ENCODE measurements around the gene CHAF1A.

Gene CHAF1A

DNA sequence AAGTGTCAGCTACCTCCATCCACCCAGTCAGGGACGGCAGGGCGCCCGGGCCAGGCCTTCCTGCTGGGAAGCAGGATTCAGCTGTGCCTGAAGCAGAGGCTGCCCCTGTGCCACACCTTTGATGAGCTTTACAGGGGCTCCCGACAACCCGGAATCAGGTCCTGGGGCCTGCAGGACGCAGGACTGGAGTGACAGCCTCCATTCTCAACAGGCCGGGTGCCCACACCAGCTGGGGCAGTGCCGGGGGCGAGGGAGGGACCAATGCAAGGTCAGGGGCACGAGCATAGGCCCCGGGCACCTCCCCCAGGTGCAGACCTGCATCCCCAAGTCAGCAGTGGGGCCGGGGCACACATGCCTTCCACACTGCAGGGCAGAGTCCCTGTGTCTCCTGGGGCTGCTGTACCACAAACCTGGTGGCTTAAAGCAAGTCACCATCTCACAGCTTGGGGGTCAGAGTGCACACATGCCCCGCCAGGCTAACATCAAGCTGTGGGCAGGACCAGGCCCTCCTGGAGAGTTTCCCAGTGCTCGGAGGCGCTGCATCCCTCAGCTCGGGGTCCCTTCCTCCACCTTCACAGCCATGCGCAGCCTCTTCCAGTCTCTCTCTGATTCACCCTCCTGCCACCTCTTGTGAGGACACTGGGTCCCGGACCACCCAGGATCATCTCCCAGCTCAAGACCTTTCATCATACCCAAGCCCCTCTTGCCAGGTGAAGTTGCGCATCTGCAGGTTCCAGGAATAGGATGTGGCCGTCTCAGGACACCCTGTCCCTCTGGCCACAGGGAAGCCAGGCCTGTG is 41.7 kb downstream of the CHAF1A start:
- DNase-seq = no peak

DNA sequence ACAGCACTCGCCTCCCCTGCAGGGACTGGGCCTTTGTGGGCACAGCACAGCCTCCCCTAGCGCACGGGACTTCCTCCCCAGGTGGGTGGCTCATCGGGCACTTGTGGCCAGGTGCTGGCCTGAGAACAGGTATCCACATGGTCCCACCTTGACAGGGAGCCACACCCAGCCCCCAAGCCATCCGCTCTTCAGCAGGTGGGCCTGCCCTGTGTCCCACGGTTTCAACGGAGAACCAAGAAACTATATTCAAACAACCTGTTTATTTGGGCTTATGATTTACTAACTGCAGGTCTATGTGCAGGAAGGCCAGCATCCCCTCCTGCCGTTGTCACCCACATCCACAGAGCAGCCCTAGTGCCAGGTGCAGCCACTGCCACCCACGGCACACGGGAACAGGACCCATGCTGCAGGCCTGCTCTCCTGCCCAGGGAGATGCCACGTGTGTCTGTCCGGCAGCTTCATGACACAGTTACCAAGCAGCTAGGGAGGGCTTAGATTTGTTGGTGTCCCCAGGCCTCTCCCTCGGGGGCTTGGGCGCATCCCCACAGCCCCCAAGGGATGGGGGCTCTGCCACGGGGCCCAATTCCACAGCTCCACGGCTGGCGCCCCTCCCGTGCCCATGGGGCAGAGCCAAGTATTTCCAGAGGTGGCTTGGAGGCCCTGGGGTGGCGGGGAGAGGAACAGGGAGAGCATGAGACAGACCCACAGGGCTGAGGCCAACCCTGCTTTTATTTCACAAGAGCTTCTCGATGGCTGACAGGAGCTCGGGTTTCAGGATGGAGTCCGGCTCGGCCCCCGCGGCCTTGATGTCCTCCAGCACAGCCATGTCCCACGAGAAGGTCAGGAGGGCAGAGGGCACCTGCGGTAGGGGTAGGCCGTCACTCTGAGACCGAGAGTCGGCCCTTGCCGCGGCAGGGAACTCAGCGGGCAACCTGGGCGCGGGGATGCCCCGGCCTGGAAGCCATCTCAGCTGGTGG is 42.6 kb downstream of the CHAF1A start:
- no peak for DNase-seq

DNA sequence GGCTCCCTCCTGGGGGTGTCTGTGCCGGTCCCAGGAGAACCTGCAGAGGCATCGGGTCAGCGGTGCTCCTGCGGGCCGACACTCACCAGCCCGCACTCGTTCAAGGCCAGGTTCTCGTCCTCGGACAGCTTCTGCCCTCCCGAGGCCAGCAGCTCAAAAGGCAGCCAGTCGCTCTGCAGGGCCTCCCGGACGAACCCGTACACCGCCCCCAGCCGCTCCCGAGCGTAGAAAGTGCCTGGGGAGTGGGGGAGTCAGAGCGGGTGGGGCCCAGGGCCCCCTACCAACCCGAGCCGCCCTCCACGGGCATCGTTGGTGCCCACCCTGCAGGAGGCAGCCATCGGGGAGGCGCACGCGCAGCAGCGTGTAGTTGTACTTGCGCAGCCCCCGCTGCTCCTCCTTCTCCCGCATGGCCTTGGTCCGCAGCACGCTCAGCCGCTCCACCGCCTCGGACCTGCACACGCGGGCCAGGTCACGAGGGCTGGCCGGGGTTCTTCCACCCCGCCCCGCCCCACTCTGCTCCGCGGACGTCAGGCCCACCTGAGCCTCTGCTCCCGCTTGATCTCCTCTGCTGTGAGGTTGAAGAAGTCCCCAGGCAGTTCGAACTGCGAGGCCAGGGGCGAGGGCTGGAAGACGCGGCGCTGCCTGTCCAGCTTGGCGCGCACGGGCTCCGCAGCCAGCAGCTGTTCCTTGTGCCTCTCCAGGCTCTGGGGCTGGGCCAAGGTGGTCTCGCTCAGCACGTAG is 43.7 kb downstream of the CHAF1A start:
- DNase-seq = no peak

DNA sequence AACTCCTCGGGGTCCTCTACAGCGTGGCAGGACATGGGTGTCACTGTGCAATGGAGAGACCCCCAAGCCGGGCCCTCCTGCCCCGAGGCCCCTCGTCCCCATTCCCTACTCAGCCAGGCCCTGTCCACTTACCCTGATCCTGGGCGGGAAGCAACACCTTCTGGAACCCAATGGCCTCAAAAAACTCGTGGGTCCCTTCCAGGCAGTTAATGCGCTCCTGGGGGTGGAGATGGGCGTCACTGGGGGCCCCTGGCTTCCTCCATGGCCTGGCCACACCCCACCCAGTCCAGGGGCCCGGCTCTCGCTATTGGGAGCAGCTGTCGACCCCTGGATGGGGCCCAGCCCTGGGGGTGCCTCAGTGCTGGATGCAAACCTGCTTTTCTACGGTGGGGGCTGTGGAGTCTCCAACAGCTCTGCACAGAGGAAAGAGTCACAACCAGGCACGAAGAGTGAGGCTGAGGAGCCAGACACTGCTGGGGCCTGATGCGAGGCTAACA is 44.3 kb downstream of the CHAF1A start:
- DNase-seq = no peak

DNA sequence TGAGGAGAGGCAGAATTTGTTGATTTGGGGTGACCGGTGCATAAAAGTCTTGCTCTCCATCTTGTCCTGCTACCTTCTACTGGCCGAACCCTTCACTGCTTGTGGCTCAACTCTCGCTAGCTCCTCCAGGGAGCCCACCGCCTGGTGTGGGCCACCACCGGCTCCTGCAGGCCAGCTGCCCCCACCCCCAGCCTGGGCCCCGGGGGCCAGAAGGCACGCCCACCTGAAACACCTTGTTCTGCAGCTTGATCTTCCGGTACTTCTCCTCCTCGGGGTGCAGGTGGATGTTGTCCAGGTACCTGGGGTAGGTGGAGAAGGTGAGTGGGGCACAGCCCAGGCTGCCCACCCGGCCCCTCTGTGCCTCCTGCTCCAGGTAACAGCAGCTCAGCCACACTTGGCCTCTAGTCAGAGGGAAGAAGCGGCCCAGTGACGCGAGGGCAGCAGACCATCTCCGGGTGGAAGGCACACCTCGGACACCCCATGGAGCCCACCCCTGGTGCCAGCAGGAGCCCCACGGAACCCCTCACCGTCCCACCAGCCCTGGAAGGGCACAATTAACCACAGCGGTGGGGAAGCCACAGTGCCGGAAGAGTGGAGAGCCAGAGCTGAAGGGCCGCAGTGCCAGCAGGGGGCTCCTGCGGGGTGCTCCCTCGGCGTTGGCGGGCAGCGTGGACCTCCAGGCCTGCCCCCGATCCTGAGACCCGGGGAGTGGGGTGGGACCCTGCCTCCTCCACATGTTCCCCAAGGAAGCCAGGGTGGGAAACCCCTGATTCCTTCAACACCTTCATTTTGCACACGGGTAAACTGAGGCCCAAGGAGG is 45.1 kb downstream of the CHAF1A start:
- no peak for DNase-seq

DNA sequence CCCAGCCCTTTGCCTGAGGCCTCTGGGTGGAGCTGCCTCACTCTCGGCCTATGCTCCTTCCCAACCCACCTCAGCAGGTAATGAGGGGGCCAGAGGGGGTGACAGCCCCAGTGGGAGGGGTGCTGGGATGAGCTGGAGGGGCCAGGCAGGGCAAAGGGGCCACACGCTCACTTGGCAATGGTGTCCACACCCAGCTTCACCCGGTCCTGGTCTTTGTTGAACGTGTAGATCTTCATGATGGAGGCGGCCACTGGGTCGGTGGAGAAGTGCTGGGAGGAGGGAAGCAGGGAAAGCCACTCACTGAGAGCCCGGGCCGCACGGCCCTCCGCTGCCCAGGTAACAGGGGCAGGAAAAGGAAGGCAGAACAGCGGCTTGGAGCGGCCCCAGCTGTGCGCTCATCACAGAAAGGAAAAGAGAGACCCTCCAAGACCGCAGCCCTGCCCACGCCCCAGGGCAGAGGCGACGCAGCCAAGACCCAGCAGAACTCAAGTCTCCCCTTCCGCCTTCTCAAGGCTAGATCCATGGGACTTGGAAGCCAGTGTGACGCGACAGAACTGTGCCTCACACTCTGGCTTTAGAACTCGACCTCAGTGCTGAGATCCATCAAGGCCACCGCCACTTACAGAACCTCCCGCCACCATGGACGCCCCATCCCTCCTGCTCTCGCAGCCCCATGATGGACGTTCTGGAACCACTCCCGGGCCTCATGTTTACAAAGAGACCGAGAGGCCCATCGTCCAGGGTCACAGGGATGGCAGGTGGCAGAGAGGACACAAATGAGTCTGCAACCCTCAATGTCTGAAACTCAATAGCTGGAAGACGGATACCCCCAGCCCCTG is 45.9 kb downstream of the CHAF1A start:
- no peak for DNase-seq

DNA sequence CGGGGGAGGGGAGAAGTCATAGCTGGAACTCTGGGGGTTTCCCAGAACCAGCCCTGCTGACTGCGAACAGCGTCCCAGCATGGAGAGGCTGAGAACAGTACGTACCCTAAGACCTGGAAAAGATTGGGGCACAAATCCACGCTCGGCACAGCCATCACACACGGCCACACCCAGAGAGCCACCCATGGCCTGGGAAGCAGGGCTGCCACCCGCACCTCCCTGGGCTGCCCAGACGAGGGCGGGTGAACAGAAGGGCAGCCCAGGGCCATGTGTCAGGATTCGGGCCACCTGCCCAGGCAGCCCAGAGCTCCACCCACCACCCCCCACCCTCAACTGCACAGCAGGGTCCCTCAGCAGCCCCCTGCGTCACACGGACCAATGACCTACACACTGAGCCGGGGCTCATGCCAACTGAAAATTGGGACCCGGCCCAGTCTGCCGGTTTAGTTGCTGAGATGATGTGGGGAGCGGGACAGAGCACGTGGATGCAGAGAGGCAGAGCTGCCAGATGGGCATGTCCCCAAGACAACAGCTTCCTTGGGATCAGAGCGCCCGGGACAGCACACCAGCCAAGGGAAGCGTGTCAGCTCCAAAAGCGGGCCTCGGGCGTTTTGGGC is 46.7 kb downstream of the CHAF1A start:
- DNase-seq = no peak

DNA sequence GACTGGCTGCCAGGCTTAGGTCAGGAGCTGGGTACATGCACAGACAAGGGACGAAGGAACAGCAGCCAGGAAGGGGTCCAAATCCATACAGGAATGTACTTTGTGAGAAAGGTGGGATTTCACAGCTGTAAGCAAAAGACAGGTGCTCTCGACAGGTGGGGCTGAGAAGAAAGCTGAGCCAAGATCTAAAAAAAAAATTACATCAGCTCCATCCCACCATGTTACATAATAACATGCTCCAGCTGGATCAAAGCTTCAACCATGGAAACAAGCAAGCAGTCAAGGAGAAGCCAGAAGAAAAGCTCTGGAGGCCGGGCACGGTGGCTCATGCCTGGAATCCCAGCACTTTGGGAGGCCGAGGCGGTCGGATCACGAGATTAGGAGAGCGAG is 47.2 kb downstream of the CHAF1A start:
- DNase-seq = no peak

DNA sequence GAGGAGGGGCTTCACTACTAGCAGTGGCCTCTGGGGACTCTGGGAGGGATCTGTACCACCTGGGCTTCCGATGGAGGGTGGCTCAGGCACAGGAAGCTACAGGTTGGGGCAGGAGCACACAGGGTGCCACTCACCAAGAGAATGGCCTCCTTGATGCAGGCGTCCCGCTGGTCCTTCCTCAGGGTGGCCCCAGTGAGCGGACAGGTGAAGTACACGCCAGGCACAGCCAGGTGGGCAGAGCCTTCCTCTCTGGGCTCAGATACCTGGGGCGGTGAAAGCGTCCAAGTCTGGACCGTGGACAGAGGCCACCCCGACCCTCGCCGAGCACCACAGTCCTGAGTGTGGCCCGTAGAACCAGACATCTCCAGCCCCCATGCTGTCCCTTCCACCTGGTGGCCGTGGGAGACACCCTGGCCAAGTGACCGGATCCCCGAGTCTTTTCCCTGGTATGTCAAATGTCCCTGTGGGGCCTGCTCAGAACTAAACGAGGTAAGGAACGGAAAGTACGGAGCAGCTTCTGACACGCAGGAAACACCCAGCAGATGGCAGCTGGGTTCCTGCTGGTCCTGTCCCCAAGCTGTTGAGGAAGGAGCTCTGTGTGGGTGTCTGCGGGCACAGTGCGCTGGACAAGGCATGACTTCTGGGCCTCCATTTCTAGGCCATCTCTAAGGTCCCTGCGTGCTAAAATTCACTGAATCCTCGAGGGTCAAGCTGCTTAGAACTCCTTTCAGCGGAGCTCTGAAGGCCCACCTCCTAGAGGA is 50.0 kb downstream of the CHAF1A start:
- no peak for DNase-seq

DNA sequence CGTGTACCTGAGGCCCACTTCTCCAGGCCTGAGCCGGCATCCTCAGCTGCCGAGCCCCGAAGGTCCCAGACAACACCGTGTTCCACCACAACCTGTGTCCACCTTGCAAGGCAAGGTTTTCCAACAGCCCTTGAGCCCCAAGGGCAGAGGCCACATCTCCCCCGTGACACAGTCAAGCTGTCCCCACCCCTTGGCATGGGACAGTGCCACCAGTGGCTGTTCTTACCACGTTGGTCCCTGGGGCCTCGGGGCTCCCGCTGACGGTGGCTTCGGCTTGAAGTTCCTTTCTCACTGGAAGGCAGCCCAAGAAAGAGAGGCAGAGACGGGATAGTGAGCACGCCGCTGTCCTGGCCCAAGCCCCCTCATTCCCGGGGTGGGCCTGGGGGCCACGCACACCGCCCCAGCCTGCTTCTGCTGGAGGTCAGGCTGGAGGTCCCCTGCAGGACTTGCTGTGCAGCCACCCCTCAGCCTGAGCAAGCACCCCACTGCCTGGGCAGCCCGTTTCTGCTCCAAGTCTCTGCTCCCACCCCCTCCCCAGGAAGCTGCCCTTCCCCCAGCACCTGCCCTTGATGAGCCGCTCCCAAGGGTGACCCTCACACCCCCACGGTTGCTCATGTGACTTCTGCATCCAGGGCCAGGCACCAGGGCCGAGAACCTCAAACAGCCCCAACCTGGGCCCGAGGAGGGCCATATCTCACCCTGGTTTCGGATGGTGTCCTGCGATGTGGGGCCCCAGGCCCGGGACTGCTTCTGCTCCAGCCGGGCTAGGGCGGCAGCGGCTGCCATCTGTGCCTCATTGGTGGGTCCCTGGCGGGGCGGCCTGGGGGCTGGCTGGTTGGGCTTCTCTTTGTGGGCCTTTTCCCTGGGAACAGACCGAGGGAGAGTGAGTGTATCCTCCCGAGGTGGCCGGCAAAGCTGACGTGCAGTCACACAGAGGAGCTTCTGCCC is 51.1 kb downstream of the CHAF1A start:
- no peak for DNase-seq

DNA sequence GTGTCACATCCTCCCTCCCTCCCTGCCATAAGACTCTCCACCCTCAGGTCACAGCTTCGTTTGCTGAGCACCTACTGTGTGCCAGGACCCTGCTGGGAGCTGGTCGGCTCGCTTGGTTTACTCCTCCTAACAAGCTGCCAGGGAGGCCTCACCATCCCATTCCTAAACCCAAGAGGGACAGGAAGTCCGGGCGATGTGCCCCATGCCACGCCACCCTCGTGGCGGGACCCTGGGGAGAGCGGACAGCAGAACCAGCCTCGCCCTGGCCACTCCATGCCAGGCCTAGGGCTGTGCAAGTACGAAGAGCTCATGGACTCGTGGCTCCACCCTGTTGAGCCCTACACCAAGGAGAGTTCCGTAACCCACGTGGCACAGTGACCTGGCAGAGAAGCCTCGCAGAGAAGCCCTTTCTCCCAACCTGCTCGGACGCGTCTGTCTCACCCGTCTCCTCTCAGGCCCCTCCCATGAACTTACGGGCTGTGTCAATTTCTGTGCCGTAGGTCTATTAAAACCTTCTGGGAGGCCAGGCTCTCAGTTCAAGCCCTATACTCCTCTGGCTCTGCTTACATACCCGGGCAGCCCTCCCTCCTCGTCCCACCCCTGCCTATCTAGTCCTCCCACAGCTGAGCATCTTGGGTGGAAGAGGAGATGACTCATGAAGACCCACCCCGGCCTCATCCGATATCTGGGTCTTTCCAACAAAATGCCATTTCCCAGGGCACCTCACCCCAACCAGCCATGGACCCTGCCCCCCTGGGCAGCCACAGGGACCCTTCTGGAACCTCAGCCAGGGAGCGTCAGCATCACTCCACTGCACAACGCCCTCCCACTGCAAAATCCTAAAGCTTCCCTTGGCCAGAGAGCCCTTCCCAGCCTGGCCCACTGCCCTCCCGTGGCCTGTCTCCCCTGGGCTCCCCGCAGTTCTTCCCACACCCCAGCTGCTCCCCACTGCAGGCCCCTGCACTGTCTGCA is 52.6 kb downstream of the CHAF1A start:
- DNase-seq = peak; percentile 57

DNA sequence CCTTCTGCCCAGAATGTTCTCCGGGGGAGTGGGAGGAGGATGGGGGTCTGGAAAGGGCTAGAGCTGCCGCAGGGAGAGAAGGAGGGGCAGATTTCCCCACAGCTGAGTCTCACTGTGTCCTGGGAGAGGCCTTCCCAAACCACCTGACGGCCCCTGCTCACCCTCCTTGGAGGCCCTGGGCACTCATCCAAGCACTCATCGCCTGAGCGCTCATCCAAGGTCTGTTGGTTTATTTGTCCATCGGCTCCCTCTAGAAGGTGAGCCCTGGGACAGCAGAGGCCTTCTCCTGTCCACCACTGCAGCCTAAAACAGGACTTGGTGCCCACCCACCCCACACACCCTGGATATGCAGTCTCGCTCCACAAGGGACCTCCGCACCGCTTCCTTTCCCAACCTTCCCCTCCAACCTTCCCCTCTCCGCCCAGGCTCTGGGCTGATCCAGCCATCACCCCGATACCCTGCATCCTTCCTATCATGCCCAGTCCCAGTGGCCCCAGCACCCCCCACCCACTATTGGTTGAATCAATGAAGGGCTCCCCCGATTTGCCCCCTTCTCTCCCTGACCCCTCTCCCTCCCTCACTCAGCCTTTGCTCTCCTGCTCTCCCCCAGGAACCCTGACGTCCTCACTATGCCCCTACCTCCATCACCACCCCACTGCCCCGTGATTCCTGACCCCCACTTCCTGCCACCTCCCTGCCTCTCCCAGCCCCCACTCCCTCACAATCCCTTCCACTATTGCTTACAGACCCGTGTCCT is 53.5 kb downstream of the CHAF1A start:
- DNase-seq = peak; percentile 86

DNA sequence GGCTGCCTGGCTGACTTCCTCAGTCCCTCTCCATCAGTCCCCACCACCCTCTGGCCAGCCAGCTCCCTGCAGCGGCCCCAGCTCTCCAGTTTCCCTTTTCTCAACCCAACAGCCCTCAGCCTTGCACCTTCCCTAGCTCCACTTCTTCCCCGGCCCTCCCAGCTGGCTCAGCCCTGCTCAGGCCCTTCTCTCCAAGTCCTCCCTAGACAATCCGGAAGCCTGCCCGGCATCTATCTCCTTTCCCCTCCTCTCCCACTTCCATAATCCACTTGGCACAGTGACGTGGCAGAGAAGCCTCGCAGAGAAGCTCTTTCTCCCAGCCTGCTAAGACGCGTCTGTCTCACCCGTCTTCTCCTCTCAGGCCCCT is 54.0 kb downstream of the CHAF1A start:
- DNase-seq = peak; percentile 29

DNA sequence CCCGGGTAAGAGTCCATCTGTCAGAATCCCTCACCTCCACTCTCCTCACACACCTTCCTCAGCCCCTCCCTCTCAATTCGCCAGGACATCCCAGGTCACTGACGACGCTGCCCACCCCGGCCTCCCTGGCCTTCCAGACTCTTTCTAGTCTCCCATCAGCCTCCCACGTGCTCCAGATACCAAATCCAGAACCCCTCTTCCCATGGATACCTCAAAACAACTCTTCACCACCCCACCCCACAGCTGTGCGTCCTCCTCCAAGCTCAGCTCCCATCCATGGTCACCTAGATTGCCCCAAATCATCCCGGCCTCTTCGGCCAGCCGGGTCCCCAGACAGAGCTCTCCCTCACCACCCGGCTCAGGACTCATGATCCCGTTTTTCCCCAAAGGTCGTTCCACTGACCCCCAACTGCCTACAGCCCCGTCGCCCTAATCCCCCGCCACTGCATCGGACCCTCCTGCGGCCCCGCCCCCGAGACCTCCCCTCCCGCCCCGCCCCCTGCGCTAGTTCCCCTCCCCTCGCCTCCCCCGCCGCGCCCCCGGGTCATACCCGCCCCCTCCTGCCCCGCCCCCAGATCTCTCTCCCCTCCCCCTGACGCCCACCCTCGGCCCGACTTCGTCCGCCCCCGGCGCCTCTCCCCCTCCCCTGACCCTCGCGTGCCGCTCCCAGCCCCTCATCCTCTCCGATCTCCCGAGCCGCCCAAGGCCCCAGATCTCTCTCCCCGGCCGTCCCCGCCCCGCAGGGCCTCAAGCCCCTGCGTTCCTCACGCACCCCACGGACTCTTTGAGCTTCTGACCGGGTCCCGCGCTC is 54.6 kb downstream of the CHAF1A start:
- DNase-seq = no peak

DNA sequence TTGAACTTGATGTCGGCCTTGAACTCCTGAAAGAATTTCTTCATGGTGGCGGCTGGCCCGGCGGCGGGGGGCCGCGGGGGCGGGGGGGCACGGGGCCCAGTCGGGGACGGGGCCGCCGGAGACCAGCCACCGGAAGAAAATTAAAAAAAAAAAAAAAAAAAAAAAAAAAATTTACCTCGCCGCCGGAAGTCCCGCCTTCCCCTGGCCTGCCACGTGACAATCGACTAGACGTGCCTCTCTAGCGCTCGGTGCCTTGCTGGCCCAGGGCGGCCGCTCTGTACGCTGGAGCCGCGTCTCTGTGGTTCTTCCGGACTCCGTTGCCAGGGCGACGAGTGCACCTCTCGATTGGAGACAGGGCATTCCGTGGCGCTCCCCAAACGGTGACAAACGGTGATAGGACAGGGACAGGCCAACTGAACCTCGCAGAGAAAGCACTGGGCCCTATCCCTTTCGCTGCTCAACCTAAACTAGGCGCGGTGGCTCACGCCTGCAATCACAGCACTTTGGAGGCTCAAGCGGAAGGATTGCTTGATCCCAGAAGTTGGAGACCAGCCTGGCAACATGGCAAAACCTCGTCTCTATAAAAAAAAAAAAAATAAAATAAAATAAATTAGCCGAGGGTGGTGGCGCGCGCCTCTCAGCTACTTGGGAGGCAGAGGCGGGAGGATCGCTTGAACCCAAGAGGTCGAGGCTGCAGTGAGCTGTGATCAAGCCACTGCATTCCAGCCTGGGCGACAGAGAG is 55.4 kb downstream of the CHAF1A start, which contains the start of gene UBXN6:
Gene UBXN6 (minus strand): TSS at position 141 of the 742 bp plus-strand sequence. CDS start 97 bp downstream, at position 44.
- DNase-seq = peak; percentile 93
